Mesendoderm (in vitro differentiated cells): Measurements from ENCODE around the gene ERCC3. TPM values are rescaled to one million over a fixed set of nuclear protein-coding genes. Genes with fewer than 3 reads are reported as not detected.
"Not testable (repeated sequence)": the region's sequence is repeated elsewhere in the genome, so short reads cannot be mapped to it uniquely, and the experiment has no call there.

Source experiments
- DNase-seq: peaks from one replicate; pipeline ENCODE4 v3.0.0; 2013
- H2AK5ac ChIP-seq: 2 replicates; pipeline ENCODE4 v1.6.1; 2013; ENCODE audit warnings: low read length, inconsistent platforms
- H2BK120ac ChIP-seq: 2 replicates; pipeline ENCODE4 v1.6.1; 2013; ENCODE audit warnings: low read depth, mild to moderate bottlenecking, low read length, moderate library complexity, mixed read lengths
- H2BK15ac ChIP-seq: replicated peaks from 2 replicates; pipeline ENCODE4 v1.6.1; 2013; ENCODE audit warnings: low read depth, mild to moderate bottlenecking, moderate library complexity
- H2BK5ac ChIP-seq: 2 replicates; pipeline ENCODE4 v1.6.1; 2013; ENCODE audit warnings: low read length, inconsistent platforms
- H3K18ac ChIP-seq: 2 replicates; pipeline ENCODE4 v1.6.1; 2013; ENCODE audit warnings: mild to moderate bottlenecking, low read length, mixed read lengths
- H3K23ac ChIP-seq: one replicate; pipeline ENCODE4 v1.6.1; 2013; ENCODE audit warnings: low read length
- H3K27ac ChIP-seq: 2 replicates; pipeline ENCODE4 v1.5.1; 2013; ENCODE audit warnings: low read depth, mild to moderate bottlenecking, inconsistent platforms, low read length, moderate library complexity
- H3K27me3 ChIP-seq: 2 replicates; pipeline ENCODE4 v1.6.1; 2013; ENCODE audit warnings: low read length, control low read depth, mild to moderate bottlenecking, inconsistent platforms; ENCODE audit not compliant: insufficient read depth, poor library complexity
- H3K36me3 ChIP-seq: 2 replicates; pipeline ENCODE4 v1.6.1; 2013; ENCODE audit warnings: low read length, inconsistent platforms; ENCODE audit not compliant: control insufficient read depth, insufficient read depth
- H3K4ac ChIP-seq: one replicate; pipeline ENCODE4 v1.6.1; 2013; ENCODE audit warnings: low read depth, mild to moderate bottlenecking, low read length, moderate library complexity
- H3K4me1 ChIP-seq: 2 replicates; pipeline ENCODE4 v1.6.1; 2013; ENCODE audit warnings: low read depth, low read length, inconsistent platforms; ENCODE audit not compliant: control insufficient read depth
- H3K4me2 ChIP-seq: 2 replicates; pipeline ENCODE4 v1.6.1; 2013; ENCODE audit warnings: low read length
- H3K4me3 ChIP-seq: 2 replicates; pipeline ENCODE4 v1.5.1; 2013; ENCODE audit warnings: mild to moderate bottlenecking, low read length
- H3K56ac ChIP-seq: one replicate; pipeline ENCODE4 v1.6.1; 2013; ENCODE audit warnings: low read length
- H3K79me1 ChIP-seq: 2 replicates; pipeline ENCODE4 v1.6.1; 2013; ENCODE audit warnings: low read length, inconsistent platforms
- H3K79me2 ChIP-seq: 2 replicates; pipeline ENCODE4 v1.6.1; 2013; ENCODE audit warnings: mild to moderate bottlenecking, low read length; ENCODE audit not compliant: control insufficient read depth, insufficient read depth
- H3K9ac ChIP-seq: 2 replicates; pipeline ENCODE4 v1.6.1; 2013; ENCODE audit warnings: low read length, inconsistent platforms
- H4K5ac ChIP-seq: one replicate; pipeline ENCODE4 v1.6.1; 2013; ENCODE audit warnings: low read length
- H4K8ac ChIP-seq: one replicate; pipeline ENCODE4 v1.6.1; 2013; ENCODE audit warnings: low read depth, mild to moderate bottlenecking, control low read depth, low read length, moderate library complexity
- WGBS: extraction: QIAGEN DNeasy Blood & Tissue Kit; methylation state at CpG from one replicate; pipeline ENCODE4 v1.1.7; 2013; ENCODE audit warnings: low lambda C conversion rate, missing lambda C conversion rate; ENCODE audit not compliant: insufficient coverage; ENCODE audit errors: extremely low coverage; 5-methylcytosine and 5-hydroxymethylcytosine counted together
- small RNA-seq: library from polyadenylated mRNA; stranded (forward); fragments of <200 nt; extraction: miRNeasy Mini kit (QIAGEN cat#:217004); gene quantifications from one replicate; pipeline ENCODE3, GENCODE V24; 2013; ENCODE audit not compliant: insufficient read depth

Gene ERCC3

GRCh38 chr2:127214201-127214600 is 79.7 kb downstream of the ERCC3 start:
- H3K18ac ChIP-seq, H2BK120ac ChIP-seq, H2AK5ac ChIP-seq, H3K4me3 ChIP-seq, H3K79me1 ChIP-seq, H3K9ac ChIP-seq, H3K4me1 ChIP-seq, H2BK15ac ChIP-seq, H3K4me2 ChIP-seq, H3K79me2 ChIP-seq, H3K4ac ChIP-seq, H3K56ac ChIP-seq, H3K27me3 ChIP-seq, H3K27ac ChIP-seq, H3K23ac ChIP-seq, H4K5ac ChIP-seq, H2BK5ac ChIP-seq, H4K8ac ChIP-seq, DNase-seq, H3K36me3 ChIP-seq: not testable (repeated sequence)
- no CpG with 5 or more reads among the region's 2 CpGs for WGBS

GRCh38 chr2:127208313-127208712 is 85.6 kb downstream of the ERCC3 start:
- H3K4me3 ChIP-seq = no peak overlapping the region
- H3K79me1 ChIP-seq = no peaks in the 10 kb centered on the region
- peaks cover 7% of the 10 kb centered on the region for H3K4me1 ChIP-seq
- H4K5ac ChIP-seq = no peak overlapping the region
- no peak overlapping the region for H3K4me2 ChIP-seq
- no peak overlapping the region for H2BK5ac ChIP-seq
- H2BK15ac ChIP-seq = no peak overlapping the region
- H3K56ac ChIP-seq = no peak overlapping the region
- H3K23ac ChIP-seq = no peak overlapping the region
- no peaks in the 10 kb centered on the region for H3K79me2 ChIP-seq
- H3K27ac ChIP-seq = no peak overlapping the region
- peak; percentile 71 for DNase-seq
- no peaks in the 10 kb centered on the region for H3K27me3 ChIP-seq
- H2AK5ac ChIP-seq = no peak overlapping the region
- no peak overlapping the region for H3K18ac ChIP-seq
- WGBS = no CpG with 5 or more reads among the region's 4 CpGs
- no peak overlapping the region for H3K4ac ChIP-seq
- no peak overlapping the region for H4K8ac ChIP-seq
- H3K9ac ChIP-seq = no peak overlapping the region
- no peaks in the 10 kb centered on the region for H3K36me3 ChIP-seq
- H2BK120ac ChIP-seq = no peak overlapping the region

Small RNAs within 50 kb of the gene (small RNA-seq; reads per million reads assigned to genes)
- gene RNU6-1147P = not detected
